Measurements from ENCODE around the gene MEX3D. TPM values are rescaled to one million over a fixed set of nuclear protein-coding genes. Genes with fewer than 3 reads are reported as not detected.
"Not testable (repeated sequence)": the region's sequence is repeated elsewhere in the genome, so short reads cannot be mapped to it uniquely, and the experiment has no call there.

MEX3D gene
- total RNA-seq, 1 donor from 2014 or later, result 96.7 TPM

GRCh38 chr19:1522838-1523237 lies 45.3 kb downstream of the MEX3D start:
- Mint-ChIP-seq H3K36me3 (ENCODE audit: unreplicated experiment) (peaks cover 7% of the 10 kb centered on the region), H3K27me3 (ENCODE audit: unreplicated experiment) (peaks cover 24% of the 10 kb centered on the region), H3K4me1 (ENCODE audit: low read depth, unreplicated experiment) (peaks cover 3% of the 10 kb centered on the region), H3K4me3 (ENCODE audit: unreplicated experiment) (no peak overlapping the region), H3K9me3 (ENCODE audit: unreplicated experiment) (peaks cover 18% of the 10 kb centered on the region), H3K27ac (ENCODE audit: unreplicated experiment) (no peak overlapping the region)
- no peak for TF ChIP-seq CTCF (IDR thresholded peaks at IDR 0.05; ENCODE audit: partially characterized antibody, unreplicated experiment)
- no peak for DNase-seq

GRCh38 chr19:1522061-1522460 lies 46.1 kb downstream of the MEX3D start:
- Mint-ChIP-seq H3K27me3 (ENCODE audit: unreplicated experiment) (peaks cover 22% of the 10 kb centered on the region), H3K27ac (ENCODE audit: unreplicated experiment) (no peak overlapping the region), H3K4me3 (ENCODE audit: unreplicated experiment) (no peak overlapping the region), H3K4me1 (ENCODE audit: low read depth, unreplicated experiment) (peaks cover 3% of the 10 kb centered on the region), H3K36me3 (ENCODE audit: unreplicated experiment) (peaks cover 7% of the 10 kb centered on the region), H3K9me3 (ENCODE audit: unreplicated experiment) (peaks cover 16% of the 10 kb centered on the region)
- TF ChIP-seq CTCF (IDR thresholded peaks at IDR 0.05; ENCODE audit: partially characterized antibody, unreplicated experiment), result no peak
- no peak for DNase-seq

GRCh38 chr19:1521636-1522035 lies 46.5 kb downstream of the MEX3D start:
- Mint-ChIP-seq H3K27ac (ENCODE audit: unreplicated experiment) (no peak overlapping the region), H3K9me3 (ENCODE audit: unreplicated experiment) (peaks cover 15% of the 10 kb centered on the region), H3K36me3 (ENCODE audit: unreplicated experiment) (peaks cover 7% of the 10 kb centered on the region), H3K4me3 (ENCODE audit: unreplicated experiment) (no peak overlapping the region), H3K27me3 (ENCODE audit: unreplicated experiment) (peaks cover 21% of the 10 kb centered on the region), H3K4me1 (ENCODE audit: low read depth, unreplicated experiment) (peaks cover 3% of the 10 kb centered on the region)
- no peak for TF ChIP-seq CTCF (IDR thresholded peaks at IDR 0.05; ENCODE audit: partially characterized antibody, unreplicated experiment)
- DNase-seq, result no peak

- no peak for DNase-seq
- peaks cover 18% of the 10 kb centered on the region for H3K27me3 Mint-ChIP-seq (ENCODE audit: unreplicated experiment)
- H3K36me3 Mint-ChIP-seq (ENCODE audit: unreplicated experiment), result peaks cover 7% of the 10 kb centered on the region
- peaks cover 3% of the 10 kb centered on the region for H3K4me1 Mint-ChIP-seq (ENCODE audit: low read depth, unreplicated experiment)
- peaks cover 13% of the 10 kb centered on the region for H3K9me3 Mint-ChIP-seq (ENCODE audit: unreplicated experiment)
- H3K4me3 Mint-ChIP-seq (ENCODE audit: unreplicated experiment), result no peak overlapping the region
- TF ChIP-seq CTCF (IDR thresholded peaks at IDR 0.05; ENCODE audit: partially characterized antibody, unreplicated experiment), result no peak
- no peak overlapping the region for H3K27ac Mint-ChIP-seq (ENCODE audit: unreplicated experiment)
These were observed 47.8 kb downstream of the MEX3D start for GRCh38 chr19:1520203-1520780.

- H3K9me3 Mint-ChIP-seq (ENCODE audit: unreplicated experiment), result peaks cover 10% of the 10 kb centered on the region
- not testable (repeated sequence) for H3K36me3 Mint-ChIP-seq (ENCODE audit: unreplicated experiment); H3K4me1 Mint-ChIP-seq (ENCODE audit: low read depth, unreplicated experiment); H3K27ac Mint-ChIP-seq (ENCODE audit: unreplicated experiment); DNase-seq; H3K4me3 Mint-ChIP-seq (ENCODE audit: unreplicated experiment)
- peaks cover 14% of the 10 kb centered on the region for H3K27me3 Mint-ChIP-seq (ENCODE audit: unreplicated experiment)
These were observed 48.3 kb downstream of the MEX3D start for GRCh38 chr19:1519802-1520201.

All from glutamatergic neuron (in vitro differentiated cells).